H1 (cell line): ENCODE results near the gene RERE. TPM values are rescaled to one million over a fixed set of nuclear protein-coding genes. Genes with fewer than 3 reads are reported as not detected.
A peak's percentile ranks its signal among the peaks of the same experiment; 100 is the strongest.

Source experiments
- CTCF ChIA-PET: fragments of 300-600 bp; sonication (Branson Sonifier 250); formaldehyde crosslinking; loops from one replicate; lab custom pipeline; 2021; ENCODE audit not compliant: partially characterized antibody; lab: Charles Lee
- POLR2A ChIA-PET: fragments of 300-600 bp; sonication (Branson Sonifier 250); formaldehyde crosslinking; loops from one replicate; lab custom pipeline; 2021; ENCODE audit warnings: inconsistent platforms; ENCODE audit not compliant: partially characterized antibody; lab: Charles Lee
- DNase-seq, 2 experiments: peaks; one replicate each; pipeline versions ENCODE4 v3.0.0 to v3.0.0-alpha.2; 2010 to 2022; ENCODE audit warnings: low spot score in 2 of 2, low read depth in 1 of 2, mixed read lengths in 1 of 2
- FAIRE-seq: peaks from 2 replicates; lab custom pipeline; 2011; peaks lifted over from hg19 to GRCh38; lab: Jason Lieb, UNC
- H2AFZ ChIP-seq: 2 replicates; pipeline ENCODE4 v1.8.1; 2012; ENCODE audit warnings: low read length, inconsistent platforms
- H2AK5ac ChIP-seq: 2 replicates; pipeline ENCODE4 v1.6.1; 2013; ENCODE audit warnings: low read depth, low read length
- H2BK120ac ChIP-seq: replicated peaks from 2 replicates; pipeline ENCODE3; 2013; ENCODE audit warnings: low read depth, low read length, inconsistent platforms
- H2BK12ac ChIP-seq: 2 replicates; pipeline ENCODE4 v1.6.1; 2013; ENCODE audit warnings: low read depth, low read length
- H2BK15ac ChIP-seq: 2 replicates; pipeline ENCODE4 v1.6.1; 2013; ENCODE audit warnings: low read length
- H2BK20ac ChIP-seq: 2 replicates; pipeline ENCODE4 v1.6.1; 2013; ENCODE audit warnings: low read length
- H2BK5ac ChIP-seq: 2 replicates; pipeline ENCODE4 v1.6.1; 2013; ENCODE audit warnings: low read depth, low read length
- H3K14ac ChIP-seq: 2 replicates; pipeline ENCODE4 v1.6.1; 2013; ENCODE audit warnings: inconsistent platforms; ENCODE audit not compliant: insufficient read length
- H3K18ac ChIP-seq: 2 replicates; pipeline ENCODE4 v1.6.1; 2013; ENCODE audit warnings: low read length; ENCODE audit errors: extremely low read depth
- H3K23ac ChIP-seq: 2 replicates; pipeline ENCODE4 v1.6.1; 2013; ENCODE audit warnings: inconsistent platforms; ENCODE audit not compliant: insufficient read length
- H3K23me2 ChIP-seq: 2 replicates; pipeline ENCODE4 v1.6.1; 2013; ENCODE audit warnings: low read depth, low read length
- H3K27ac ChIP-seq: 2 replicates; pipeline ENCODE4 v1.6.1; 2011; ENCODE audit warnings: low read depth, low read length, inconsistent platforms
- H3K27me3 ChIP-seq, 4 experiments: replicated peaks in 1 of 4; 1 replicate in 1 of 4; 2 replicates in 3 of 4; pipeline versions ENCODE4 v1.6.1 to v1.8.1; 2011 to 2013; ENCODE audit warnings: low read length in 3 of 4, mild to moderate bottlenecking in 3 of 4, inconsistent platforms in 2 of 4, mixed read lengths in 2 of 4, moderate library complexity in 1 of 4; ENCODE audit not compliant: control insufficient read depth in 3 of 4, insufficient read depth in 3 of 4; ENCODE audit errors: extremely low read depth in 1 of 4
- H3K36me3 ChIP-seq, 4 experiments: 2 replicates each; pipeline versions ENCODE4 v1.6.1 to v1.8.1; 2011 to 2013; ENCODE audit warnings: mild to moderate bottlenecking in 4 of 4, low read length in 3 of 4, moderate library complexity in 2 of 4, control low read depth in 1 of 4, inconsistent platforms in 1 of 4; ENCODE audit not compliant: insufficient read depth in 4 of 4, control insufficient read depth in 2 of 4
- H3K4ac ChIP-seq: replicated peaks from 2 replicates; pipeline ENCODE3; 2013; ENCODE audit warnings: low read length, low read depth, mixed read lengths, inconsistent platforms; ENCODE audit not compliant: insufficient read length
- H3K4me1 ChIP-seq, 4 experiments: replicated peaks in 1 of 4; 1 replicate in 1 of 4; 2 replicates in 3 of 4; pipeline versions ENCODE4 v1.6.1 to v1.8.1; 2011 to 2013; ENCODE audit warnings: low read length in 3 of 4, inconsistent platforms in 2 of 4, mixed read lengths in 1 of 4; ENCODE audit not compliant: insufficient read depth in 4 of 4, control insufficient read depth in 3 of 4
- H3K4me2 ChIP-seq, 2 experiments: 2 replicates each; pipeline versions ENCODE4 v1.6.1 to v1.8.1; 2011 to 2013; ENCODE audit warnings: low read depth in 2 of 2, low read length in 2 of 2, control low read depth in 1 of 2, inconsistent platforms in 1 of 2, mild to moderate bottlenecking in 1 of 2; ENCODE audit not compliant: insufficient read depth in 1 of 2
- H3K4me3 ChIP-seq, 4 experiments: fragments of 200-600, 300-600 bp in 1 of 4; sonication (generic), shearing (Covaris generic), sonication (Bioruptor Twin) in 1 of 4; 2 replicates each; pipeline versions ENCODE4 v1.5.1 to v1.8.1; 2011 to 2016; ENCODE audit warnings: low read length in 4 of 4, low read depth in 3 of 4, control low read depth in 2 of 4, inconsistent platforms in 2 of 4, mild to moderate bottlenecking in 2 of 4, mixed read lengths in 1 of 4, moderate library complexity in 1 of 4; ENCODE audit not compliant: insufficient read depth in 2 of 4; ENCODE audit errors: extremely low read depth in 1 of 4
- H3K56ac ChIP-seq: replicated peaks from 2 replicates; pipeline ENCODE3; 2013; ENCODE audit warnings: low read depth, mild to moderate bottlenecking, mixed read lengths, low read length, inconsistent platforms; ENCODE audit not compliant: insufficient read length
- H3K79me1 ChIP-seq: 2 replicates; pipeline ENCODE4 v1.6.1; 2013; ENCODE audit warnings: low read depth, low read length, control low read depth
- H3K79me2 ChIP-seq, 2 experiments: 2 replicates each; pipeline versions ENCODE4 v1.6.1 to v1.8.1; 2012 to 2013; ENCODE audit warnings: low read length in 2 of 2, mild to moderate bottlenecking in 2 of 2, inconsistent platforms in 1 of 2; ENCODE audit not compliant: insufficient read depth in 2 of 2, control insufficient read depth in 1 of 2
- H3K9ac ChIP-seq, 4 experiments: replicated peaks in 1 of 4; 1 replicate in 1 of 4; 2 replicates in 3 of 4; pipeline versions ENCODE4 v1.6.1 to v1.8.1; 2011 to 2013; ENCODE audit warnings: low read depth in 3 of 4, low read length in 3 of 4, control low read depth in 2 of 4, mild to moderate bottlenecking in 2 of 4, moderate library complexity in 2 of 4, inconsistent platforms in 1 of 4; ENCODE audit errors: extremely low read depth in 1 of 4
- H3K9me3 ChIP-seq, 2 experiments: 2 replicates each; pipeline versions ENCODE4 v1.6.1 to v1.8.1; 2012 to 2013; ENCODE audit warnings: mild to moderate bottlenecking in 2 of 2, moderate library complexity in 2 of 2, control low read depth in 1 of 2, inconsistent platforms in 1 of 2, low read depth in 1 of 2, low read length in 1 of 2, mixed read lengths in 1 of 2; ENCODE audit not compliant: insufficient read depth in 2 of 2
- H4K20me1 ChIP-seq, 2 experiments: replicated peaks in 1 of 2; 2 replicates each; pipeline versions ENCODE3 to v1.8.1; 2011 to 2013; ENCODE audit warnings: inconsistent platforms in 2 of 2, low read length in 2 of 2, mild to moderate bottlenecking in 1 of 2; ENCODE audit not compliant: insufficient read depth in 2 of 2, control insufficient read depth in 1 of 2
- H4K5ac ChIP-seq: 2 replicates; pipeline ENCODE4 v1.6.1; 2013; ENCODE audit warnings: low read length, low read depth, mixed read lengths, inconsistent platforms; ENCODE audit not compliant: insufficient read length
- H4K8ac ChIP-seq: 2 replicates; pipeline ENCODE4 v1.8.0; 2013; ENCODE audit warnings: mild to moderate bottlenecking, moderate library complexity, low read length, inconsistent platforms; ENCODE audit not compliant: insufficient read depth; ENCODE audit errors: extremely low read depth
- H4K91ac ChIP-seq: replicated peaks from 2 replicates; pipeline ENCODE3; 2013; ENCODE audit warnings: low read length, mixed read lengths, inconsistent platforms; ENCODE audit not compliant: insufficient read length
- BCL11A ChIP-seq, 2 experiments: IDR thresholded peaks; one replicate each; pipeline ENCODE4 v1.6.1; 2011; ENCODE audit warnings: low read depth in 2 of 2, low read length in 2 of 2, mild to moderate bottlenecking in 2 of 2
- CHD1 ChIP-seq: IDR thresholded peaks from 2 replicates; pipeline ENCODE4 v1.6.1; 2012; ENCODE audit warnings: low read depth, low read length, improper control_type of control experiment
- EP300 ChIP-seq, 2 experiments: IDR thresholded peaks; 1 replicate in 1 of 2; 2 replicates in 1 of 2; pipeline ENCODE4 v1.6.1; 2011 to 2012; ENCODE audit warnings: low read depth in 2 of 2, low read length in 2 of 2, mild to moderate bottlenecking in 2 of 2, borderline replicate concordance in 1 of 2, inconsistent platforms in 1 of 2, moderate library complexity in 1 of 2
- GTF2F1 ChIP-seq: IDR thresholded peaks from 2 replicates; pipeline ENCODE4 v1.6.1; 2012; ENCODE audit warnings: low read depth, low read length, improper control_type of control experiment, borderline replicate concordance
- NRF1 ChIP-seq: IDR thresholded peaks from 2 replicates; pipeline ENCODE4 v1.6.1; 2011; ENCODE audit warnings: mild to moderate bottlenecking, low read depth, low read length, improper control_type of control experiment
- RFX5 ChIP-seq: IDR thresholded peaks from 2 replicates; pipeline ENCODE4 v1.6.1; 2011; ENCODE audit warnings: low read depth, low read length, improper control_type of control experiment, borderline replicate concordance
- SP1 ChIP-seq: IDR thresholded peaks from 2 replicates; pipeline ENCODE4 v1.6.1; 2011; ENCODE audit warnings: low read depth, low read length
- TCF12 ChIP-seq: IDR thresholded peaks from 2 replicates; pipeline ENCODE4 v1.6.1; 2011; ENCODE audit warnings: low read depth, mild to moderate bottlenecking, low read length
- ZNF274 ChIP-seq: IDR thresholded peaks from 2 replicates; pipeline ENCODE4 v1.7.0; 2012; ENCODE audit warnings: low read length, borderline replicate concordance; ENCODE audit errors: extremely low read depth
- WGBS, 2 experiments: shearing (Covaris generic) in 1 of 2; methylation state at CpG; one replicate each; pipeline versions ENCODE4 v1.1.6 to v1.1.7; 2013 to 2015; ENCODE audit warnings: low lambda C conversion rate in 2 of 2, mixed read lengths in 2 of 2, inconsistent platforms in 1 of 2, low coverage in 1 of 2, missing lambda C conversion rate in 1 of 2; ENCODE audit not compliant: insufficient replicate concordance in 2 of 2, insufficient coverage in 1 of 2, insufficient read length in 1 of 2; ENCODE audit errors: extremely low coverage in 1 of 2, missing lambda C conversion rate in 1 of 2; 5-methylcytosine and 5-hydroxymethylcytosine counted together
- polyA plus RNA-seq, 7 experiments: library from polyadenylated mRNA; depleted of rRNA in 3 of 7; stranded (reverse) in 5 of 7; unstranded in 2 of 7; fragments of >200 nt in 5 of 7; fragments of 200-250 nt in 2 of 7; gene quantifications; 1 replicate in 5 of 7; 2 replicates in 1 of 7; 4 replicates in 1 of 7; pipeline versions ENCODE4 v1.2.1 to v1.2.3, GENCODE V29; 2011 to 2013; ENCODE audit warnings: missing spikeins in 2 of 7, mixed read lengths in 2 of 7
- total RNA-seq: library from RNA; stranded (reverse); fragmentation: NEBNext Ultra II Directional; extraction: Animal tissue kit (Norgen Biotek cat#: 25700); gene quantifications from 2 replicates; pipeline ENCODE4 v1.2.1, GENCODE V29; 2021
- TF ChIP-seq, protein P1 (sequence below): IDR thresholded peaks from 2 replicates; pipeline ENCODE4 v1.6.1; 2012; ENCODE audit warnings: low read length, inconsistent platforms
- TF ChIP-seq, protein P2 (sequence below): IDR thresholded peaks from 2 replicates; pipeline ENCODE4 v1.6.1; 2012; ENCODE audit warnings: inconsistent platforms

Gene RERE
- total and polyA plus RNA-seq, 2 of the 8 experiments (the other 6 are each of a cell fraction or from before 2014, with no cell fraction given): 15.3 to 142 TPM

- H2AK5ac ChIP-seq: no peak overlapping the region
- no peak for FAIRE-seq
- no peak overlapping the region for H3K27ac ChIP-seq
- peaks cover 34 to 93% of the 10 kb centered on the region in 2 experiments for H3K79me2 ChIP-seq
- no peak for DNase-seq
- no peak overlapping the region for H3K9ac ChIP-seq
- no peak overlapping the region; a peak in 1 of 4 replicates for H3K4me2 ChIP-seq
- H3K79me1 ChIP-seq: peaks cover 3% of the 10 kb centered on the region; the same call in 1 of the 2 replicates
- H2AFZ ChIP-seq: no peak overlapping the region
- H3K23me2 ChIP-seq: peaks cover 7% of the 10 kb centered on the region
- H2BK20ac ChIP-seq: no peak overlapping the region
- no peak overlapping the region for H3K4ac ChIP-seq
- ChIA-PET CTCF (interaction anchor here (2.7 kb wide), 1 partner anchor 28 kb away, joined by 12 read pairs; no protein-coding TSS in a partner anchor), POLR2A (interaction anchor here (0.5 to 6.3 kb wide), 3 partner anchors 8 to 990 kb away, joined by 3 to 73 read pairs (median 3); no protein-coding TSS in a partner anchor)
- peak overlapping the region; percentile 29 for H4K5ac ChIP-seq
- H3K14ac ChIP-seq: no peak overlapping the region
- no peak overlapping the region for H2BK12ac ChIP-seq
- no peak overlapping the region for H4K91ac ChIP-seq
- H3K4me3 ChIP-seq: no peak overlapping the region
- H2BK120ac ChIP-seq: no peak overlapping the region
- H3K4me1 ChIP-seq: peaks cover 2 to 30% (median 10%) of the 10 kb centered on the region in 4 experiments; a peak in 6 of 7 replicates
- H3K18ac ChIP-seq: no peak overlapping the region
- no peak overlapping the region for H2BK5ac ChIP-seq
- no peak overlapping the region for H3K56ac ChIP-seq
- no peaks in the 10 kb centered on the region for H3K36me3 ChIP-seq
- no peak overlapping the region for H2BK15ac ChIP-seq
- H4K8ac ChIP-seq: no peak overlapping the region
- H4K20me1 ChIP-seq: peaks cover 17 to 20% of the 10 kb centered on the region in 2 experiments
- no peaks in the 10 kb centered on the region for H3K27me3 ChIP-seq
- 87% methylated on average over 3 of the region's 3 CpGs; no CpG with 5 or more reads in 1 of the 2 experiments for whole genome bisulfite sequencing, 2 experiments
- H3K23ac ChIP-seq: no peak overlapping the region
- H3K9me3 ChIP-seq: no peaks in the 10 kb centered on the region
- no peak for TF ChIP-seq NRF1
- no peak for TF ChIP-seq BCL11A (IDR thresholded peaks at IDR 0.05; ENCODE audit: low read depth in 2 of 2, low read length in 2 of 2)
- TF ChIP-seq TCF12: no peak
- TF ChIP-seq, protein P1, sequence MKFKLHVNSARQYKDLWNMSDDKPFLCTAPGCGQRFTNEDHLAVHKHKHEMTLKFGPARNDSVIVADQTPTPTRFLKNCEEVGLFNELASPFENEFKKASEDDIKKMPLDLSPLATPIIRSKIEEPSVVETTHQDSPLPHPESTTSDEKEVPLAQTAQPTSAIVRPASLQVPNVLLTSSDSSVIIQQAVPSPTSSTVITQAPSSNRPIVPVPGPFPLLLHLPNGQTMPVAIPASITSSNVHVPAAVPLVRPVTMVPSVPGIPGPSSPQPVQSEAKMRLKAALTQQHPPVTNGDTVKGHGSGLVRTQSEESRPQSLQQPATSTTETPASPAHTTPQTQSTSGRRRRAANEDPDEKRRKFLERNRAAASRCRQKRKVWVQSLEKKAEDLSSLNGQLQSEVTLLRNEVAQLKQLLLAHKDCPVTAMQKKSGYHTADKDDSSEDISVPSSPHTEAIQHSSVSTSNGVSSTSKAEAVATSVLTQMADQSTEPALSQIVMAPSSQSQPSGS: no peak
- TF ChIP-seq EP300 (IDR thresholded peaks at IDR 0.05; ENCODE audit: borderline replicate concordance in 1 of 2, low read depth in 2 of 2, low read length in 2 of 2): no peak
- TF ChIP-seq, protein P2, sequence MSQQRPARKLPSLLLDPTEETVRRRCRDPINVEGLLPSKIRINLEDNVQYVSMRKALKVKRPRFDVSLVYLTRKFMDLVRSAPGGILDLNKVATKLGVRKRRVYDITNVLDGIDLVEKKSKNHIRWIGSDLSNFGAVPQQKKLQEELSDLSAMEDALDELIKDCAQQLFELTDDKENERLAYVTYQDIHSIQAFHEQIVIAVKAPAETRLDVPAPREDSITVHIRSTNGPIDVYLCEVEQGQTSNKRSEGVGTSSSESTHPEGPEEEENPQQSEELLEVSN: no peak
- no peak for TF ChIP-seq ZNF274
- TF ChIP-seq CHD1: no peak
- no peak for TF ChIP-seq GTF2F1
- no peak for TF ChIP-seq RFX5
- no peak for TF ChIP-seq SP1
These were observed 118.4 kb downstream of the RERE start for GRCh38 chr1:8698937-8699447.
